Psoas muscle (tissue), 8 donors: ENCODE results near the gene MRPS9. TPM values are rescaled to one million over a fixed set of nuclear protein-coding genes. Genes with fewer than 3 reads are reported as not detected.

ENCODE experiments used
- ATAC-seq, 4 donors: fragments of 200-7000 bp; cut with Tn5 transposase; one replicate each; pipeline ENCODE4 v1.9.1; 2020; ENCODE audit warnings: moderate library complexity in 3 of 4, mild to moderate bottlenecking in 2 of 4
- DNase-seq, 2 donors: peaks; one replicate each; pipeline ENCODE4 v3.0.0-alpha.2; 2020
- H3K27ac ChIP-seq: fragments of 200-600 bp; one replicate; pipeline ENCODE4 v1.8.0; 2022
- H3K27me3 ChIP-seq, 3 donors: fragments of 200-600 bp in 1 of 3; one replicate each; pipeline versions ENCODE4 v1.6.1 to v1.8.0; 2013 to 2022; ENCODE audit warnings: low read length in 2 of 3, mild to moderate bottlenecking in 2 of 3, moderate library complexity in 1 of 3; ENCODE audit not compliant: insufficient read depth in 3 of 3
- H3K36me3 ChIP-seq, 2 donors: fragments of 200-600 bp in 1 of 2; one replicate each; pipeline versions ENCODE4 v1.6.1 to v1.8.0; 2013 to 2022; ENCODE audit warnings: low read depth in 1 of 2, mild to moderate bottlenecking in 1 of 2, moderate library complexity in 1 of 2; ENCODE audit not compliant: insufficient read depth in 1 of 2
- H3K4me1 ChIP-seq: fragments of 200-600 bp; one replicate; pipeline ENCODE4 v1.8.0; 2022
- H3K4me3 ChIP-seq: fragments of 200-600 bp; one replicate; pipeline ENCODE4 v1.8.0; 2022; ENCODE audit warnings: mild to moderate bottlenecking
- H3K9me3 ChIP-seq: fragments of 200-600 bp; one replicate; pipeline ENCODE4 v1.8.0; 2022
- WGBS, 3 donors: extraction: QIAGEN DNeasy Blood & Tissue Kit; methylation state at CpG; one replicate each; pipeline versions ENCODE4 v1.1.6 to v1.1.7; 2013; 5-methylcytosine and 5-hydroxymethylcytosine counted together
- intact Hi-C, 2 donors: fragments of 100-400 bp; cut with DNase I; formaldehyde crosslinking; loops; one replicate each; pipeline versions ENCODE4 v1.11.0 to v1.14.2; 2022
- polyA plus RNA-seq, 3 donors: library from polyadenylated mRNA; stranded (reverse); fragments of 200-250 nt; gene quantifications; one replicate each; pipeline ENCODE4 v1.2.3, GENCODE V29; 2013
- total RNA-seq, 4 donors: library from RNA; stranded (reverse); fragmentation: NEBNext Ultra II Directional in 2 of 4; extraction: Animal tissue kit (Norgen Biotek cat#: 25700) in 2 of 4; gene quantifications; one replicate each; pipeline versions ENCODE4 v1.2.1 to v1.2.4, GENCODE V29; 2021 to 2023
- TF ChIP-seq, protein P1 (sequence below): fragments of 200-600 bp; IDR thresholded peaks from one replicate; pipeline ENCODE4 v1.8.0; 2022; ENCODE audit warnings: antibody characterized with exemption
- donor health status: healthy with polysubstance abuse.
- donor health status: DM: no; HTN: no; CAD: no; lungs with moderate emphysema.
- donor health status: Bipolar disorder and iron deficiency.
- donor health status: healthy.
- donor health status: DM: yes; HTN: yes; CAD: no.
- donor health status: DM: no; HTN: no; CAD: no.
- donor health status: DM: no; HTN: no; CAD: no.
- donor health status: DM: yes; HTN: yes; CAD: no.

Gene MRPS9
- total and polyA plus RNA-seq, 7 donors, result 41.3 to 62.4 (median 49.8) TPM

DNA sequence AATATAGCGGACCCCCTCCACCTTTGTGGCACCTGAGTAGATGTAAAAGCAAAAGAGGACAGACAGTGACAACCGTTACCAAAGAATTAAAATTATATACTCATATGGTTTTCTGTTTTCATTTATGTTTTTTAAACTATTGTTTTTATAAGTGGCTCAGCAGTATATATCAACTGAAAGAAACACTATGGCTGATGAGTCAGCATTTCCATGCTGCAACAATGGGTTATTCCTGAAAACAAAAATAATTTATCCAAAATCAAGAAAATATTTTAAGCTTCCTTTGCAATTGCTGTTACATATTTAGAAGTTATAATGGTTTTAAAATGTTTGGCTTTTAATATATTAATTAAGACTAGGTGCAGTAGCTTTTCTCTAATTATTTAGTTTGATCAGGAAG is 17.7 kb downstream of the MRPS9 start:
- no peak for DNase-seq
- TF ChIP-seq, protein P1, sequence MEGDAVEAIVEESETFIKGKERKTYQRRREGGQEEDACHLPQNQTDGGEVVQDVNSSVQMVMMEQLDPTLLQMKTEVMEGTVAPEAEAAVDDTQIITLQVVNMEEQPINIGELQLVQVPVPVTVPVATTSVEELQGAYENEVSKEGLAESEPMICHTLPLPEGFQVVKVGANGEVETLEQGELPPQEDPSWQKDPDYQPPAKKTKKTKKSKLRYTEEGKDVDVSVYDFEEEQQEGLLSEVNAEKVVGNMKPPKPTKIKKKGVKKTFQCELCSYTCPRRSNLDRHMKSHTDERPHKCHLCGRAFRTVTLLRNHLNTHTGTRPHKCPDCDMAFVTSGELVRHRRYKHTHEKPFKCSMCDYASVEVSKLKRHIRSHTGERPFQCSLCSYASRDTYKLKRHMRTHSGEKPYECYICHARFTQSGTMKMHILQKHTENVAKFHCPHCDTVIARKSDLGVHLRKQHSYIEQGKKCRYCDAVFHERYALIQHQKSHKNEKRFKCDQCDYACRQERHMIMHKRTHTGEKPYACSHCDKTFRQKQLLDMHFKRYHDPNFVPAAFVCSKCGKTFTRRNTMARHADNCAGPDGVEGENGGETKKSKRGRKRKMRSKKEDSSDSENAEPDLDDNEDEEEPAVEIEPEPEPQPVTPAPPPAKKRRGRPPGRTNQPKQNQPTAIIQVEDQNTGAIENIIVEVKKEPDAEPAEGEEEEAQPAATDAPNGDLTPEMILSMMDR, result no peak
- Histone ChIP-seq H3K4me3 (no peak overlapping the region), H3K27ac (no peak overlapping the region), H3K36me3 (peaks cover 0 to 8% of the 10 kb centered on the region in 2 donors), H3K9me3 (peaks cover 8% of the 10 kb centered on the region), H3K4me1 (peaks cover 5% of the 10 kb centered on the region), H3K27me3 (no peaks in the 10 kb centered on the region)
- no peak for ATAC-seq
- intact Hi-C loops, result no loop called here
- 68 to 99% (median 82%) methylated on average over 2 of the region's 2 CpGs for WGBS, 3 donors

DNA sequence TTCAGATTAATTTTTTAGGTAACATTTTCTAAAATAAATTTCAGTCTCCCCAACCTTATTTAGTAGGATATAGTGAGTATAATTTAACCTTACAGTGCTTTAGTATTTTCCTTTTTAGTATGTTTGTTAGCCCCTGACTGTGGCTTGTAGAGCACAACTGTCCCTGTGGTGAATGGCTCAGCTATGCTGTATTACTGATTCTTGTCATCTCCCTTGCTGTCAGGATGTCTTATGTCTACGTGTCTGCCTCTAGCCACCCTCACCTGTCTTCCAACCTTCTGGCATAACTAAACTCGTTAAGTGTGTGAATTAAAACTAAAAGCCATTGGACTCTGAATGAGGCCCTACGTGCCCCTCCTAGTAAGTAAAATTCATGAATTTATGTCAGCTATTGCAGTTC is 18.4 kb downstream of the MRPS9 start:
- intact Hi-C loops, result no loop called here
- Histone ChIP-seq H3K36me3 (peaks cover 0 to 2% of the 10 kb centered on the region in 2 donors), H3K9me3 (peaks cover 8% of the 10 kb centered on the region), H3K27ac (no peak overlapping the region), H3K27me3 (no peaks in the 10 kb centered on the region), H3K4me3 (no peak overlapping the region), H3K4me1 (peaks cover 2% of the 10 kb centered on the region)
- no peak for ATAC-seq
- TF ChIP-seq, protein P1, result no peak
- 77 to 94% (median 83%) methylated on average over 3 of the region's 3 CpGs for WGBS, 3 donors
- DNase-seq, result no peak

DNA sequence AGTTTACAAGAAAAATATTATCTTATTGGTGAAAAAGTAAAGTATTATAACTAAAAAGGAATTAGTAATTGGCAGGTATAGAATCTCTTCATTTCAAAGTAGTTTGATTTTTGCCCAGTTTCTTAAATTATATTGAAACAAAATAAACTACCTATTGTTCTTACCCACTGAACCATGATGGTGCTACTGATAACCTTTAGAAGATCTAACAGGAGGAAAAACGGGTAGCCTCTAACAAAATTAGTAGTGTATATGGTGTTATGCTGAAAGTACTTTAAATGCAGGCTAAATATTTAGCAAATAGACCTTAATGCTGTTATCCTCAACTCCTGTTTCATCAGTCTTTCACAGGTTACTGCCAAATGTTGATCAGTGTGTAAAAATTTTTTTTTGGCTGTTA is 19.1 kb downstream of the MRPS9 start:
- WGBS, 3 donors, result 77 to 85% (median 80%) methylated on average over 1 of the region's 1 CpG
- Histone ChIP-seq H3K4me3 (no peak overlapping the region), H3K9me3 (peaks cover 3% of the 10 kb centered on the region), H3K27ac (no peak overlapping the region), H3K36me3 (peaks cover 0 to 6% of the 10 kb centered on the region in 2 donors), H3K4me1 (peaks cover 2% of the 10 kb centered on the region), H3K27me3 (no peaks in the 10 kb centered on the region)
- DNase-seq (no peak), ATAC-seq (no peak)
- TF ChIP-seq, protein P1, result no peak
- intact Hi-C loops, result no loop called here

DNA sequence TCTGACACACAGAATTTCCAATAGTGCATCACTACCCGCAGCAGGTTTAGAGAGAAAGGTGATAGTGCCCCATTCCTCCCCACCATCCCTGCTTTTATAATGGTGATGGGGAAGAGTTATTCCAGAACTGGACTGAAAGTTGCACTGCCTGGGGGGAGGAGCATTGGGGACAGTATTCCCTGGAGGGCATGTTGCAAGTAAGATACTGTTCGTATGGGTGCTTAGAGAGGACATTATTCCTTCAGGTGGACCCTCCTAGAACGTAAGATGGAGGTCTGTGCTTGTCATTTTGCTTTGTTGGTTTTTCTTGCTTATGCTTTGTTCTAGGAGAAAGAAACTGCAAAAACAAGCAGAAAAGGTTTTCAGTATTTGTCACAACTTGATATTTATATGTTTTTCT is 23.7 kb downstream of the MRPS9 start:
- TF ChIP-seq, protein P1, result no peak
- ATAC-seq (no peak), DNase-seq (no peak)
- 96 to 98% (median 96%) methylated on average over 3 of the region's 3 CpGs for WGBS, 3 donors
- H3K27me3 ChIP-seq, result no peaks in the 10 kb centered on the region
- no peaks in the 10 kb centered on the region for H3K9me3 ChIP-seq
- H3K4me1 ChIP-seq, result peaks cover 2% of the 10 kb centered on the region
- peaks cover 2 to 7% of the 10 kb centered on the region in 2 donors for H3K36me3 ChIP-seq
- H3K27ac ChIP-seq, result no peak overlapping the region
- H3K4me3 ChIP-seq, result no peak overlapping the region
- intact Hi-C loops, result no loop called here

DNA sequence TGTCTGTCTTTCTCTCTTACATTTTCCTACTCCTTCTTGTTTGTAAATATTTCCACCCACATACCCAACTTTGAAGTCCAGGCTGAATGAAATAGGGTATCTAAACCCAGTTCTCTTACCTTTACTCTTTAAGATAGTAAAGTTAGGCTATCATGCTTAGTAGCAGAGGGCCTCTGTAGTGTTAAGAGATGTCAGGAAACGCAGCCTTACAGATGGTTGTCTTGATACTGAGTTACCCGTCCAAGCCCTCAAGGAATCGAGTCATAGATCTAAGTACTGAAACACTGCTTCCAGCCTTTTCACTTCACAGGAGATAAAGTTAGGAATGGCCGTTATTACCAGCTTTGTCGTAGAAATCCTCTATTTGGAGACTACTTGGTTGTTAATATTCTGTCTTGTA is 24.3 kb downstream of the MRPS9 start:
- DNase-seq (no peak), ATAC-seq (no peak)
- Histone ChIP-seq H3K9me3 (no peaks in the 10 kb centered on the region), H3K27ac (no peak overlapping the region), H3K4me3 (no peak overlapping the region), H3K36me3 (peaks cover 2 to 7% of the 10 kb centered on the region in 2 donors), H3K4me1 (no peaks in the 10 kb centered on the region), H3K27me3 (no peaks in the 10 kb centered on the region)
- intact Hi-C loops, result loop anchor here in 1 of 2 donors (2.0 kb wide), 1 partner anchor 77 kb away; no protein-coding TSS in a partner anchor
- WGBS, 3 donors, result 93 to 95% (median 95%) methylated on average over 5 of the region's 5 CpGs
- TF ChIP-seq, protein P1, result no peak
